H1 (cell line): ENCODE data around the gene COTL1. TPM values are rescaled to one million over a fixed set of nuclear protein-coding genes. Genes with fewer than 3 reads are reported as not detected.

Source experiments
- CTCF ChIA-PET: fragments of 300-600 bp; sonication (Branson Sonifier 250); formaldehyde crosslinking; loops from one replicate; lab custom pipeline; 2021; ENCODE audit not compliant: partially characterized antibody; lab: Charles Lee
- POLR2A ChIA-PET: fragments of 300-600 bp; sonication (Branson Sonifier 250); formaldehyde crosslinking; loops from one replicate; lab custom pipeline; 2021; ENCODE audit warnings: inconsistent platforms; ENCODE audit not compliant: partially characterized antibody; lab: Charles Lee
- DNase-seq, 2 experiments: peaks; one replicate each; pipeline versions ENCODE4 v3.0.0 to v3.0.0-alpha.2; 2010 to 2022; ENCODE audit warnings: low spot score in 2 of 2, low read depth in 1 of 2, mixed read lengths in 1 of 2
- FAIRE-seq: peaks from 2 replicates; lab custom pipeline; 2011; peaks lifted over from hg19 to GRCh38; lab: Jason Lieb, UNC
- H2AFZ ChIP-seq: 2 replicates; pipeline ENCODE4 v1.8.1; 2012; ENCODE audit warnings: low read length, inconsistent platforms
- H2AK5ac ChIP-seq: 2 replicates; pipeline ENCODE4 v1.6.1; 2013; ENCODE audit warnings: low read depth, low read length
- H2BK120ac ChIP-seq: replicated peaks from 2 replicates; pipeline ENCODE3; 2013; ENCODE audit warnings: low read depth, low read length, inconsistent platforms
- H2BK12ac ChIP-seq: 2 replicates; pipeline ENCODE4 v1.6.1; 2013; ENCODE audit warnings: low read depth, low read length
- H2BK15ac ChIP-seq: 2 replicates; pipeline ENCODE4 v1.6.1; 2013; ENCODE audit warnings: low read length
- H2BK20ac ChIP-seq: 2 replicates; pipeline ENCODE4 v1.6.1; 2013; ENCODE audit warnings: low read length
- H2BK5ac ChIP-seq: 2 replicates; pipeline ENCODE4 v1.6.1; 2013; ENCODE audit warnings: low read depth, low read length
- H3K14ac ChIP-seq: 2 replicates; pipeline ENCODE4 v1.6.1; 2013; ENCODE audit warnings: inconsistent platforms; ENCODE audit not compliant: insufficient read length
- H3K18ac ChIP-seq: 2 replicates; pipeline ENCODE4 v1.6.1; 2013; ENCODE audit warnings: low read length; ENCODE audit errors: extremely low read depth
- H3K23ac ChIP-seq: 2 replicates; pipeline ENCODE4 v1.6.1; 2013; ENCODE audit warnings: inconsistent platforms; ENCODE audit not compliant: insufficient read length
- H3K23me2 ChIP-seq: 2 replicates; pipeline ENCODE4 v1.6.1; 2013; ENCODE audit warnings: low read depth, low read length
- H3K27ac ChIP-seq: 2 replicates; pipeline ENCODE4 v1.6.1; 2011; ENCODE audit warnings: low read depth, low read length, inconsistent platforms
- H3K27me3 ChIP-seq, 4 experiments: replicated peaks in 1 of 4; 1 replicate in 1 of 4; 2 replicates in 3 of 4; pipeline versions ENCODE4 v1.6.1 to v1.8.1; 2011 to 2013; ENCODE audit warnings: low read length in 3 of 4, mild to moderate bottlenecking in 3 of 4, inconsistent platforms in 2 of 4, mixed read lengths in 2 of 4, moderate library complexity in 1 of 4; ENCODE audit not compliant: control insufficient read depth in 3 of 4, insufficient read depth in 3 of 4; ENCODE audit errors: extremely low read depth in 1 of 4
- H3K36me3 ChIP-seq, 4 experiments: 2 replicates each; pipeline versions ENCODE4 v1.6.1 to v1.8.1; 2011 to 2013; ENCODE audit warnings: mild to moderate bottlenecking in 4 of 4, low read length in 3 of 4, moderate library complexity in 2 of 4, control low read depth in 1 of 4, inconsistent platforms in 1 of 4; ENCODE audit not compliant: insufficient read depth in 4 of 4, control insufficient read depth in 2 of 4
- H3K4ac ChIP-seq: replicated peaks from 2 replicates; pipeline ENCODE3; 2013; ENCODE audit warnings: low read length, low read depth, mixed read lengths, inconsistent platforms; ENCODE audit not compliant: insufficient read length
- H3K4me1 ChIP-seq, 4 experiments: replicated peaks in 1 of 4; 1 replicate in 1 of 4; 2 replicates in 3 of 4; pipeline versions ENCODE4 v1.6.1 to v1.8.1; 2011 to 2013; ENCODE audit warnings: low read length in 3 of 4, inconsistent platforms in 2 of 4, mixed read lengths in 1 of 4; ENCODE audit not compliant: insufficient read depth in 4 of 4, control insufficient read depth in 3 of 4
- H3K4me2 ChIP-seq, 2 experiments: 2 replicates each; pipeline versions ENCODE4 v1.6.1 to v1.8.1; 2011 to 2013; ENCODE audit warnings: low read depth in 2 of 2, low read length in 2 of 2, control low read depth in 1 of 2, inconsistent platforms in 1 of 2, mild to moderate bottlenecking in 1 of 2; ENCODE audit not compliant: insufficient read depth in 1 of 2
- H3K4me3 ChIP-seq, 4 experiments: fragments of 200-600, 300-600 bp in 1 of 4; sonication (generic), shearing (Covaris generic), sonication (Bioruptor Twin) in 1 of 4; 2 replicates each; pipeline versions ENCODE4 v1.5.1 to v1.8.1; 2011 to 2016; ENCODE audit warnings: low read length in 4 of 4, low read depth in 3 of 4, control low read depth in 2 of 4, inconsistent platforms in 2 of 4, mild to moderate bottlenecking in 2 of 4, mixed read lengths in 1 of 4, moderate library complexity in 1 of 4; ENCODE audit not compliant: insufficient read depth in 2 of 4; ENCODE audit errors: extremely low read depth in 1 of 4
- H3K56ac ChIP-seq: replicated peaks from 2 replicates; pipeline ENCODE3; 2013; ENCODE audit warnings: low read depth, mild to moderate bottlenecking, mixed read lengths, low read length, inconsistent platforms; ENCODE audit not compliant: insufficient read length
- H3K79me1 ChIP-seq: 2 replicates; pipeline ENCODE4 v1.6.1; 2013; ENCODE audit warnings: low read depth, low read length, control low read depth
- H3K79me2 ChIP-seq, 2 experiments: 2 replicates each; pipeline versions ENCODE4 v1.6.1 to v1.8.1; 2012 to 2013; ENCODE audit warnings: low read length in 2 of 2, mild to moderate bottlenecking in 2 of 2, inconsistent platforms in 1 of 2; ENCODE audit not compliant: insufficient read depth in 2 of 2, control insufficient read depth in 1 of 2
- H3K9ac ChIP-seq, 4 experiments: replicated peaks in 1 of 4; 1 replicate in 1 of 4; 2 replicates in 3 of 4; pipeline versions ENCODE4 v1.6.1 to v1.8.1; 2011 to 2013; ENCODE audit warnings: low read depth in 3 of 4, low read length in 3 of 4, control low read depth in 2 of 4, mild to moderate bottlenecking in 2 of 4, moderate library complexity in 2 of 4, inconsistent platforms in 1 of 4; ENCODE audit errors: extremely low read depth in 1 of 4
- H3K9me3 ChIP-seq, 2 experiments: 2 replicates each; pipeline versions ENCODE4 v1.6.1 to v1.8.1; 2012 to 2013; ENCODE audit warnings: mild to moderate bottlenecking in 2 of 2, moderate library complexity in 2 of 2, control low read depth in 1 of 2, inconsistent platforms in 1 of 2, low read depth in 1 of 2, low read length in 1 of 2, mixed read lengths in 1 of 2; ENCODE audit not compliant: insufficient read depth in 2 of 2
- H4K20me1 ChIP-seq, 2 experiments: replicated peaks in 1 of 2; 2 replicates each; pipeline versions ENCODE3 to v1.8.1; 2011 to 2013; ENCODE audit warnings: inconsistent platforms in 2 of 2, low read length in 2 of 2, mild to moderate bottlenecking in 1 of 2; ENCODE audit not compliant: insufficient read depth in 2 of 2, control insufficient read depth in 1 of 2
- H4K5ac ChIP-seq: 2 replicates; pipeline ENCODE4 v1.6.1; 2013; ENCODE audit warnings: low read length, low read depth, mixed read lengths, inconsistent platforms; ENCODE audit not compliant: insufficient read length
- H4K8ac ChIP-seq: 2 replicates; pipeline ENCODE4 v1.8.0; 2013; ENCODE audit warnings: mild to moderate bottlenecking, moderate library complexity, low read length, inconsistent platforms; ENCODE audit not compliant: insufficient read depth; ENCODE audit errors: extremely low read depth
- H4K91ac ChIP-seq: replicated peaks from 2 replicates; pipeline ENCODE3; 2013; ENCODE audit warnings: low read length, mixed read lengths, inconsistent platforms; ENCODE audit not compliant: insufficient read length
- ATF3 ChIP-seq: IDR thresholded peaks from 2 replicates; pipeline ENCODE4 v1.6.1; 2011; ENCODE audit warnings: low read depth, mild to moderate bottlenecking, low read length; ENCODE audit not compliant: insufficient read depth
- CBX8 ChIP-seq: fragments of 300-800, 300-1000 bp; sonication (generic); IDR thresholded peaks from 2 replicates; pipeline ENCODE4 v1.7.1; 2016; ENCODE audit warnings: low read depth, low read length, borderline replicate concordance
- CEBPB ChIP-seq: IDR thresholded peaks from 2 replicates; pipeline ENCODE4 v1.6.1; 2012; ENCODE audit warnings: low read depth, low read length
- CHD1 ChIP-seq: IDR thresholded peaks from 2 replicates; pipeline ENCODE4 v1.6.1; 2012; ENCODE audit warnings: low read depth, low read length, improper control_type of control experiment
- CHD2 ChIP-seq: IDR thresholded peaks from 2 replicates; pipeline ENCODE4 v1.6.1; 2012; ENCODE audit warnings: low read length, improper control_type of control experiment
- CTCF ChIP-seq, 3 experiments: IDR thresholded peaks; 1 replicate in 2 of 3; 2 replicates in 1 of 3; pipeline versions ENCODE4 v1.5.1 to v1.6.1; 2011; ENCODE audit warnings: low read length in 3 of 3, mild to moderate bottlenecking in 3 of 3, inconsistent platforms in 2 of 3, low read depth in 1 of 3, moderate library complexity in 1 of 3; ENCODE audit not compliant: insufficient read depth in 1 of 3; ENCODE audit errors: control extremely low read depth in 1 of 3
- HDAC2 ChIP-seq, 2 experiments: fragments of 300-600 bp in 1 of 2; sonication (generic) in 1 of 2; IDR thresholded peaks; 2 replicates each; pipeline ENCODE4 v1.6.1; 2011 to 2012; ENCODE audit warnings: low read depth in 2 of 2, low read length in 2 of 2, mild to moderate bottlenecking in 2 of 2, moderate library complexity in 2 of 2, borderline replicate concordance in 1 of 2, inconsistent platforms in 1 of 2
- HDAC6 ChIP-seq: IDR thresholded peaks from one replicate; pipeline ENCODE4 v1.7.1; 2012; ENCODE audit warnings: low read depth, mild to moderate bottlenecking, inconsistent platforms, low read length, moderate library complexity
- SP1 ChIP-seq: IDR thresholded peaks from 2 replicates; pipeline ENCODE4 v1.6.1; 2011; ENCODE audit warnings: low read depth, low read length
- TAF1 ChIP-seq: IDR thresholded peaks from 2 replicates; pipeline ENCODE4 v1.6.1; 2011; ENCODE audit warnings: mild to moderate bottlenecking, low read depth, low read length
- WGBS, 2 experiments: shearing (Covaris generic) in 1 of 2; methylation state at CpG; one replicate each; pipeline versions ENCODE4 v1.1.6 to v1.1.7; 2013 to 2015; ENCODE audit warnings: low lambda C conversion rate in 2 of 2, mixed read lengths in 2 of 2, inconsistent platforms in 1 of 2, low coverage in 1 of 2, missing lambda C conversion rate in 1 of 2; ENCODE audit not compliant: insufficient replicate concordance in 2 of 2, insufficient coverage in 1 of 2, insufficient read length in 1 of 2; ENCODE audit errors: extremely low coverage in 1 of 2, missing lambda C conversion rate in 1 of 2; 5-methylcytosine and 5-hydroxymethylcytosine counted together
- polyA plus RNA-seq, 7 experiments: library from polyadenylated mRNA; depleted of rRNA in 3 of 7; stranded (reverse) in 5 of 7; unstranded in 2 of 7; fragments of >200 nt in 5 of 7; fragments of 200-250 nt in 2 of 7; gene quantifications; 1 replicate in 5 of 7; 2 replicates in 1 of 7; 4 replicates in 1 of 7; pipeline versions ENCODE4 v1.2.1 to v1.2.3, GENCODE V29; 2011 to 2013; ENCODE audit warnings: missing spikeins in 2 of 7, mixed read lengths in 2 of 7
- total RNA-seq: library from RNA; stranded (reverse); fragmentation: NEBNext Ultra II Directional; extraction: Animal tissue kit (Norgen Biotek cat#: 25700); gene quantifications from 2 replicates; pipeline ENCODE4 v1.2.1, GENCODE V29; 2021

COTL1 gene
- total and polyA plus RNA-seq, 2 of the 8 experiments (the other 6 are each of a cell fraction or from before 2014, with no cell fraction given): 59.2 to 183 TPM

GRCh38 chr16:84598360-84598759, 19.5 kb downstream of the COTL1 start:
- no peak overlapping the region for H3K9ac ChIP-seq
- H3K4me1 ChIP-seq: peaks cover 4 to 34% (median 19%) of the 10 kb centered on the region in 4 experiments
- no peak overlapping the region for H3K23ac ChIP-seq
- H3K56ac ChIP-seq: no peak overlapping the region
- POLR2A ChIA-PET: interaction anchor here (1.0 to 2.3 kb wide), 4 partner anchors 13 to 92 kb away, joined by 3 to 7 read pairs (median 4); no protein-coding TSS in a partner anchor
- H2AFZ ChIP-seq: no peak overlapping the region
- H2BK12ac ChIP-seq: no peak overlapping the region
- no peak overlapping the region for H3K18ac ChIP-seq
- no peak overlapping the region for H2BK5ac ChIP-seq
- no peak overlapping the region for H3K4me3 ChIP-seq
- H4K8ac ChIP-seq: no peak overlapping the region
- WGBS, 2 experiments: 43% methylated on average over 3 of the region's 6 CpGs; no CpG with 5 or more reads in 1 of the 2 experiments
- H2BK15ac ChIP-seq: no peak overlapping the region
- H3K4me2 ChIP-seq: peak overlapping the region in 1 of 2 experiments; percentile 62; a peak in 1 of 4 replicates
- H3K36me3 ChIP-seq: no peaks in the 10 kb centered on the region
- DNase-seq (no peak), FAIRE-seq (no peak)
- H3K14ac ChIP-seq: no peak overlapping the region
- peaks cover 5 to 48% of the 10 kb centered on the region in 2 experiments; a peak in 3 of 4 replicates for H3K79me2 ChIP-seq
- H2BK120ac ChIP-seq: no peak overlapping the region
- H3K27me3 ChIP-seq: peaks cover 0 to 4% (median 1%) of the 10 kb centered on the region in 4 experiments; a peak in 3 of 7 replicates
- H2BK20ac ChIP-seq: no peak overlapping the region
- H4K20me1 ChIP-seq: peaks cover 31 to 36% of the 10 kb centered on the region in 2 experiments
- peaks cover 15% of the 10 kb centered on the region for H3K79me1 ChIP-seq
- CTCF ChIA-PET: interaction anchor here (0.7 to 2.5 kb wide), 11 partner anchors 10 to 140 kb away, joined by 3 to 10 read pairs (median 4); no protein-coding TSS in a partner anchor
- no peak overlapping the region for H4K91ac ChIP-seq
- no peak overlapping the region for H3K27ac ChIP-seq
- H3K4ac ChIP-seq: no peak overlapping the region
- H3K9me3 ChIP-seq: no peaks in the 10 kb centered on the region
- no peaks in the 10 kb centered on the region for H3K23me2 ChIP-seq
- no peak overlapping the region for H2AK5ac ChIP-seq
- no peak overlapping the region for H4K5ac ChIP-seq
- TF ChIP-seq CBX8 (no peak), ATF3 (no peak), TAF1 (no peak), HDAC2 (IDR thresholded peaks at IDR 0.05; ENCODE audit: borderline replicate concordance in 1 of 2, low read depth in 2 of 2, low read length in 2 of 2) (no peak), HDAC6 (no peak), CEBPB (no peak), CHD2 (no peak), CHD1 (no peak), CTCF (IDR thresholded peaks at IDR 0.05; ENCODE audit: control extremely low read depth in 1 of 3, insufficient read depth in 1 of 3, low read depth in 1 of 3, low read length in 3 of 3) (no peak), SP1 (no peak)
